K562 (cell line): ENCODE results near the gene TWSG1. TPM values are rescaled to one million over a fixed set of nuclear protein-coding genes. Genes with fewer than 3 reads are reported as not detected.

Source experiments
- ATAC-seq: fragments of 200-7000 bp; cut with Tn5 transposase; 3 replicates; pipeline ENCODE4 v1.9.1; 2020; ENCODE audit warnings: moderate library complexity
- BruUV-seq: library from RNA; stranded (reverse); fragments of 400-500 nt; replicated peaks from 2 replicates; lab custom pipeline; 2021; lab: Mats Ljungman, UMichigan
- CTCF ChIA-PET: fragments of 300-600 bp; formaldehyde crosslinking; extraction: SDS; loops from one replicate; lab custom pipeline; 2021; ENCODE audit warnings: low intra/inter-chr PET ratio; lab: Yijun Ruan, JAX
- POLR2A ChIA-PET: fragments of 300-600, 350-650 bp; sonication (Branson Sonifier 250); formaldehyde crosslinking; extraction: SDS; loops from one replicate; lab custom pipeline; 2021; ENCODE audit warnings: antibody characterized with exemption, inconsistent platforms; lab: Yijun Ruan, JAX
- DNase-seq, 4 experiments: peaks; one replicate each; pipeline versions ENCODE4 v3.0.0 to v3.0.0-alpha.2; 2011 to 2018; ENCODE audit warnings: low spot score in 3 of 4, mixed read lengths in 3 of 4; ENCODE audit errors: extremely low read depth in 1 of 4
- FAIRE-seq: peaks from 2 replicates; lab custom pipeline; 2011; peaks lifted over from hg19 to GRCh38; lab: Jason Lieb, UNC
- H2AFZ ChIP-seq: 2 replicates; pipeline ENCODE4 v1.6.0; 2011; ENCODE audit warnings: low read depth, low read length, control low read depth, inconsistent platforms
- H3K27ac ChIP-seq: fragments of 200-600 bp; 3 replicates; pipeline ENCODE4 v1.8.0; 2011; ENCODE audit warnings: low read depth, mild to moderate bottlenecking, control low read depth, inconsistent platforms, low read length, moderate library complexity, mixed read lengths; ENCODE audit errors: extremely low read depth
- H3K27me3 ChIP-seq, 2 experiments: fragments of 300-600 bp in 1 of 2; 2 replicates in 1 of 2; 3 replicates in 1 of 2; pipeline versions ENCODE4 v1.6.0 to v1.8.0; 2011; ENCODE audit warnings: inconsistent platforms in 2 of 2, low read length in 2 of 2, mild to moderate bottlenecking in 1 of 2, mixed read lengths in 1 of 2, moderate library complexity in 1 of 2; ENCODE audit not compliant: control insufficient read depth in 2 of 2, insufficient read depth in 2 of 2
- H3K36me3 ChIP-seq: fragments of 300-600 bp; 3 replicates; pipeline ENCODE4 v1.8.0; 2011; ENCODE audit warnings: mild to moderate bottlenecking, low read length, inconsistent platforms; ENCODE audit not compliant: control insufficient read depth, insufficient read depth
- H3K4me1 ChIP-seq, 2 experiments: fragments of 200-600 bp in 1 of 2; replicated peaks in 1 of 2; 2 replicates in 1 of 2; 3 replicates in 1 of 2; pipeline versions ENCODE4 v1.5.1 to v1.8.0; 2011; ENCODE audit warnings: inconsistent platforms in 2 of 2, low read length in 2 of 2, mild to moderate bottlenecking in 1 of 2, mixed read lengths in 1 of 2, moderate library complexity in 1 of 2; ENCODE audit not compliant: control insufficient read depth in 2 of 2, insufficient read depth in 2 of 2
- H3K4me2 ChIP-seq: 2 replicates; pipeline ENCODE4 v1.6.1; 2011; ENCODE audit warnings: low read length, control low read depth, inconsistent platforms, mixed read lengths; ENCODE audit not compliant: insufficient read depth
- H3K4me3 ChIP-seq: fragments of 200-600 bp; sonication (generic), shearing (Covaris generic); 2 replicates; pipeline ENCODE4 v1.5.1; 2016; ENCODE audit warnings: control low read depth, inconsistent platforms
- H3K79me2 ChIP-seq: fragments of 200-600 bp; 3 replicates; pipeline ENCODE4 v1.8.0; 2011; ENCODE audit warnings: low read length, inconsistent platforms; ENCODE audit not compliant: control insufficient read depth, insufficient read depth
- H3K9ac ChIP-seq, 2 experiments: 2 replicates each; pipeline versions ENCODE4 v1.6.0 to v1.6.1; 2011; ENCODE audit warnings: low read depth in 2 of 2, low read length in 2 of 2, control low read depth in 1 of 2, inconsistent platforms in 1 of 2, mild to moderate bottlenecking in 1 of 2, mixed read lengths in 1 of 2; ENCODE audit not compliant: insufficient read depth in 1 of 2
- H3K9me1 ChIP-seq: one replicate; pipeline ENCODE4 v1.6.0; 2011; ENCODE audit warnings: inconsistent platforms, mild to moderate bottlenecking, low read length, moderate library complexity; ENCODE audit not compliant: control insufficient read depth, insufficient read depth
- H3K9me3 ChIP-seq: replicated peaks from 2 replicates; pipeline ENCODE4 v1.5.1; 2011; ENCODE audit warnings: low read depth, low read length, inconsistent platforms; ENCODE audit not compliant: control insufficient read depth, insufficient read depth
- H4K20me1 ChIP-seq: replicated peaks from 2 replicates; pipeline ENCODE4 v1.6.1; 2011; ENCODE audit warnings: low read length, inconsistent platforms, mixed read lengths; ENCODE audit not compliant: control insufficient read depth, insufficient read depth
- ZNF316 ChIP-seq: fragments of 450-650 bp; IDR thresholded peaks from 2 replicates; pipeline ENCODE4 v1.6.1; 2016
- WGBS: fragments of 100-300 bp; shearing (Covaris generic); methylation state at CpG from one replicate; pipeline ENCODE4 v1.1.6; 2016; ENCODE audit warnings: low coverage, mixed read lengths; ENCODE audit not compliant: insufficient coverage; ENCODE audit errors: missing lambda C conversion rate; 5-methylcytosine and 5-hydroxymethylcytosine counted together
- in situ Hi-C: fragments of 300-500 bp; cut with MboI; formaldehyde crosslinking; loops from 4 replicates; pipeline ENCODE4 v1.15.0; 2018; ENCODE audit warnings: inconsistent platforms, mixed read lengths
- intact Hi-C: fragments of 100-400 bp; cut with micrococcal nuclease; formaldehyde crosslinking; loops from 2 replicates; pipeline ENCODE4 v1.14.2; 2022
- polyA plus RNA-seq, 8 experiments: library from polyadenylated mRNA; depleted of rRNA in 4 of 8; stranded (reverse) in 5 of 8; unstranded in 3 of 8; fragments of >200 nt; fragmentation: Nextera tagmentation in 2 of 8; fragmentation: Illumina TruSeq in 1 of 8; extraction: Ambion mirVana in 2 of 8; extraction: Trizol in 1 of 8; gene quantifications; 2 replicates each; pipeline versions ENCODE4 v1.2.1 to v1.2.3, GENCODE V29; 2011 to 2014; ENCODE audit warnings: inconsistent platforms in 1 of 8, missing spikeins in 1 of 8
- total RNA-seq, 7 experiments: library from RNA; depleted of rRNA in 6 of 7; stranded (reverse); fragments of >200 nt in 6 of 7; fragmentation: Illumina TruSeq in 2 of 7; extraction: Trizol in 2 of 7; gene quantifications; 2 replicates each; pipeline versions ENCODE4 v1.2.1 to v1.2.3, GENCODE V29; 2011 to 2021; ENCODE audit warnings: low replicate concordance in 1 of 7
- TF ChIP-seq, protein P1 (sequence below): fragments of 250-450 bp; sonication (Bioruptor Pico); IDR thresholded peaks from 2 replicates; pipeline ENCODE4 v1.4.0; 2020

TWSG1 gene
- total and polyA plus RNA-seq, 9 of the 15 experiments (the other 6 are each of a cell fraction or from before 2014, with no cell fraction given) = 10.4 to 37.2 (median 25.1) TPM

DNA sequence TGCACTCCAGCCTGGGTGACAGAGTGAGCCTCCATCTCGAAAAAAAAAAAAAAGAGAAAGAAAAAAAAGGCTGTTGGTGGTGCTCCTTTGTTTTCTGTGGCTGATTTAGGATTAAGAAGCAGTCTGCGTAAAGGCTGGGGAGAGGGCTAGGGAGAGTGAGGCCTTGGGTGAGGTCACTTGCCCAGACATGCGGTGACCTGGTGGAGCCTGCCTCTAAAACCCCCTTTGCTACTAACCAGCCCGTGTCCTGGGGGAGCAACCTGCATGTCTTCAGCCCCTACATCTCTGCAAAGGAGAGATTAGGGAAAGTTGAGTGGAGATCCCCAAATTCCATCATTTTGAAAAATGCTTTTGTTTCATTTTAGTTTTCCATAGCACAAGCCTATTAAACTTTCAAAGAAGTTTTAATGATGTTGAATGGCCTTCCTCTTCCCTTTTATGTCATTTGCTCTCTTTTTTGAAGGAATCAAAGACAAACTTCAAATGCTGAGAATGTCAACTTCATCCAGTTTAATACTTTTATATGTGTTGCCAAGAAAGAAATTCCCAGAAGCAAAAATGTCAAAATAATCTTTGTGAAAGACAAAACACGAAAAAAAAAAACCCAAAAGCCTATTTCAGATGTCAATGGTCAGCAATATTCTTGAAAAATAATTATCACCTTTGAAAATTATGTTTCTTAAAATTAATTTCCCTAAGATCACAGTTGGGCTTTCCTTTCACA is 101.8 kb downstream of the TWSG1 start:
- Histone ChIP-seq H4K20me1 (no peaks in the 10 kb centered on the region), H3K4me3 (no peak overlapping the region), H3K9me1 (no peaks in the 10 kb centered on the region), H3K27ac (no peak overlapping the region), H3K9ac (no peak overlapping the region), H3K79me2 (no peaks in the 10 kb centered on the region), H3K9me3 (0 out of 2 replicates have a peak, but pooled peaks cover 3% of the 10 kb centered on the region), H3K4me1 (peaks cover 4 to 5% of the 10 kb centered on the region in 2 experiments; a peak in 2 of 5 replicates), H3K4me2 (no peak overlapping the region), H2AFZ (peak overlapping the region; percentile 66), H3K27me3 (no peaks in the 10 kb centered on the region), H3K36me3 (no peaks in the 10 kb centered on the region)
- CTCF ChIA-PET = no interaction called here
- TF ChIP-seq, protein P1, sequence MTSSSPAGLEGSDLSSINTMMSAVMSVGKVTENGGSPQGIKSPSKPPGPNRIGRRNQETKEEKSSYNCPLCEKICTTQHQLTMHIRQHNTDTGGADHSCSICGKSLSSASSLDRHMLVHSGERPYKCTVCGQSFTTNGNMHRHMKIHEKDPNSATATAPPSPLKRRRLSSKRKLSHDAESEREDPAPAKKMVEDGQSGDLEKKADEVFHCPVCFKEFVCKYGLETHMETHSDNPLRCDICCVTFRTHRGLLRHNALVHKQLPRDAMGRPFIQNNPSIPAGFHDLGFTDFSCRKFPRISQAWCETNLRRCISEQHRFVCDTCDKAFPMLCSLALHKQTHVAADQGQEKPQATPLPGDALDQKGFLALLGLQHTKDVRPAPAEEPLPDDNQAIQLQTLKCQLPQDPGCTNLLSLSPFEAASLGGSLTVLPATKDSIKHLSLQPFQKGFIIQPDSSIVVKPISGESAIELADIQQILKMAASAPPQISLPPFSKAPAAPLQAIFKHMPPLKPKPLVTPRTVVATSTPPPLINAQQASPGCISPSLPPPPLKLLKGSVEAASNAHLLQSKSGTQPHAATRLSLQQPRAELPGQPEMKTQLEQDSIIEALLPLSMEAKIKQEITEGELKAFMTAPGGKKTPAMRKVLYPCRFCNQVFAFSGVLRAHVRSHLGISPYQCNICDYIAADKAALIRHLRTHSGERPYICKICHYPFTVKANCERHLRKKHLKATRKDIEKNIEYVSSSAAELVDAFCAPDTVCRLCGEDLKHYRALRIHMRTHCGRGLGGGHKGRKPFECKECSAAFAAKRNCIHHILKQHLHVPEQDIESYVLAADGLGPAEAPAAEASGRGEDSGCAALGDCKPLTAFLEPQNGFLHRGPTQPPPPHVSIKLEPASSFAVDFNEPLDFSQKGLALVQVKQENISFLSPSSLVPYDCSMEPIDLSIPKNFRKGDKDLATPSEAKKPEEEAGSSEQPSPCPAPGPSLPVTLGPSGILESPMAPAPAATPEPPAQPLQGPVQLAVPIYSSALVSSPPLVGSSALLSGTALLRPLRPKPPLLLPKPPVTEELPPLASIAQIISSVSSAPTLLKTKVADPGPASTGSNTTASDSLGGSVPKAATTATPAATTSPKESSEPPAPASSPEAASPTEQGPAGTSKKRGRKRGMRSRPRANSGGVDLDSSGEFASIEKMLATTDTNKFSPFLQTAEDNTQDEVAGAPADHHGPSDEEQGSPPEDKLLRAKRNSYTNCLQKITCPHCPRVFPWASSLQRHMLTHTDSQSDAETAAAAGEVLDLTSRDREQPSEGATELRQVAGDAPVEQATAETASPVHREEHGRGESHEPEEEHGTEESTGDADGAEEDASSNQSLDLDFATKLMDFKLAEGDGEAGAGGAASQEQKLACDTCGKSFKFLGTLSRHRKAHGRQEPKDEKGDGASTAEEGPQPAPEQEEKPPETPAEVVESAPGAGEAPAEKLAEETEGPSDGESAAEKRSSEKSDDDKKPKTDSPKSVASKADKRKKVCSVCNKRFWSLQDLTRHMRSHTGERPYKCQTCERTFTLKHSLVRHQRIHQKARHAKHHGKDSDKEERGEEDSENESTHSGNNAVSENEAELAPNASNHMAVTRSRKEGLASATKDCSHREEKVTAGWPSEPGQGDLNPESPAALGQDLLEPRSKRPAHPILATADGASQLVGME (CRISPR knock-in tag) = no peak
- peak; percentile 36; the same call in 1 of the 2 replicates for TF ChIP-seq ZNF316
- DNase-seq (no peak), ATAC-seq (peak; percentile 25; the same call in 2 of the 3 replicates), FAIRE-seq (no peak)
- POLR2A ChIA-PET = interaction anchor here (1.0 kb wide), 1 partner anchor 14 kb away, joined by 3 read pairs; no protein-coding TSS in a partner anchor
- BruUV-seq = no TSS peak
- intact Hi-C loops (no loop called here), in situ Hi-C loops (no loop called here)
- WGBS = 42% methylated on average over 4 of the region's 5 CpGs
